ENCODE results near the gene YJU2.

GRCh38 chr19:4279530-4280422 is 32.9 kb downstream of the YJU2 start:
- TF ChIP-seq CTCF (IDR thresholded peaks at IDR 0.05; ENCODE audit: low read depth, low read length, missing input control), result no peak
- TF ChIP-seq EGR1 (IDR thresholded peaks at IDR 0.05; ENCODE audit: low read depth in 2 of 2), result no peak
- no peak for TF ChIP-seq MAX (IDR thresholded peaks at IDR 0.05)
- TF ChIP-seq TAF1 (conservative IDR thresholded peaks at IDR 0.05), result no peak
- no peak for TF ChIP-seq REST (IDR thresholded peaks at IDR 0.05)
- TF ChIP-seq RAD21 (IDR thresholded peaks at IDR 0.05), result no peak
- no peak for TF ChIP-seq YY1 (IDR thresholded peaks at IDR 0.05)

All from liver (tissue), 3 donors.